Nephron (organoid): ENCODE measurements around the gene DPP6.

Experiments
- H3K27ac Mint-ChIP-seq, 3 experiments: 2 replicates each; pipeline ENCODE4 v1.8.0; 2020; ENCODE audit warnings: mixed read lengths in 3 of 3, mild to moderate bottlenecking in 2 of 3, moderate library complexity in 1 of 3
- H3K27me3 Mint-ChIP-seq: 2 replicates; pipeline ENCODE4 v1.8.0; 2021; ENCODE audit warnings: low read depth, mild to moderate bottlenecking, moderate library complexity, mixed read lengths
- H3K36me3 Mint-ChIP-seq: 2 replicates; pipeline ENCODE4 v1.8.0; 2020; ENCODE audit warnings: low read depth, mixed read lengths
- H3K4me1 Mint-ChIP-seq: 2 replicates; pipeline ENCODE4 v1.8.0; 2020; ENCODE audit warnings: mixed read lengths
- H3K4me3 Mint-ChIP-seq, 3 experiments: 2 replicates each; pipeline ENCODE4 v1.8.0; 2020; ENCODE audit warnings: mild to moderate bottlenecking in 3 of 3, mixed read lengths in 3 of 3, moderate library complexity in 2 of 3
- H3K9me3 Mint-ChIP-seq: 2 replicates; pipeline ENCODE4 v1.8.0; 2020; ENCODE audit warnings: mixed read lengths
- CTCF ChIP-seq, 3 experiments: fragments of 200-600 bp; sonication (generic); IDR thresholded peaks; one replicate each; pipeline ENCODE4 v1.5.0; 2021; ENCODE audit warnings: antibody characterized with exemption in 3 of 3; ENCODE audit not compliant: unreplicated experiment in 3 of 3

DPP6 gene

DNA sequence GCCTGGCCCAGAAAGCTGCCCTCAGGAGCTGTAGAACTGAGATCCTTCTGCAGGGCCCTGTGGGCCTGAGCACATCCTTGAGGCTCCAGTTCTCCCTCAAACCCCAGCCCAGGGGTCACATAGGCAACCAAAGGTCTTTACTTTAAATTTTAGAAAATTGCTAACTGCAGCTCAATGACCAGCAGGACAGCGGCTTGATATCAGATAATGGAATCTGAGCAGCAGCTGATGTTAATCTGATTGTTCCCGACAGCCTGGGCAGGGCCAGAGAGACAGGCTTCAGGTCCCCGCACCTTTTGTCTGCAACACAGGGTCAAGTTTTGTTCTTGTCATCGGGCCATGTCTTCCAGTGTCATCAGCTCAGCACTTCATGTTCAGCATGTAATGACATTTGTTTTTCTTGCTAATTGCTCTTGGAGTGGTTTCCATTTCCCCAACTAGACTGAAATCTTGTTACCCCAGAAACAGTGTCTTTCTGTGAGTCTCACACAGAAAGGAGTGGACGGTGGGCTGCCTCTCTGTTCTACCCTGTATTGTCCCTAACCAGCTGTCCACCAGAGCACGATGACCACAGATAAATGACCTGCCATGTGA lies 859.8 kb downstream of the DPP6 start:
- Mint-ChIP-seq H3K4me1 (peaks cover 8% of the 10 kb centered on the region), H3K4me3 (no peak overlapping the region), H3K9me3 (peaks cover 10% of the 10 kb centered on the region), H3K27me3 (peaks cover 29% of the 10 kb centered on the region), H3K27ac (no peak overlapping the region), H3K36me3 (no peaks in the 10 kb centered on the region)
- no peak for TF ChIP-seq CTCF (IDR thresholded peaks at IDR 0.05; ENCODE audit: unreplicated experiment in 3 of 3)

DNA sequence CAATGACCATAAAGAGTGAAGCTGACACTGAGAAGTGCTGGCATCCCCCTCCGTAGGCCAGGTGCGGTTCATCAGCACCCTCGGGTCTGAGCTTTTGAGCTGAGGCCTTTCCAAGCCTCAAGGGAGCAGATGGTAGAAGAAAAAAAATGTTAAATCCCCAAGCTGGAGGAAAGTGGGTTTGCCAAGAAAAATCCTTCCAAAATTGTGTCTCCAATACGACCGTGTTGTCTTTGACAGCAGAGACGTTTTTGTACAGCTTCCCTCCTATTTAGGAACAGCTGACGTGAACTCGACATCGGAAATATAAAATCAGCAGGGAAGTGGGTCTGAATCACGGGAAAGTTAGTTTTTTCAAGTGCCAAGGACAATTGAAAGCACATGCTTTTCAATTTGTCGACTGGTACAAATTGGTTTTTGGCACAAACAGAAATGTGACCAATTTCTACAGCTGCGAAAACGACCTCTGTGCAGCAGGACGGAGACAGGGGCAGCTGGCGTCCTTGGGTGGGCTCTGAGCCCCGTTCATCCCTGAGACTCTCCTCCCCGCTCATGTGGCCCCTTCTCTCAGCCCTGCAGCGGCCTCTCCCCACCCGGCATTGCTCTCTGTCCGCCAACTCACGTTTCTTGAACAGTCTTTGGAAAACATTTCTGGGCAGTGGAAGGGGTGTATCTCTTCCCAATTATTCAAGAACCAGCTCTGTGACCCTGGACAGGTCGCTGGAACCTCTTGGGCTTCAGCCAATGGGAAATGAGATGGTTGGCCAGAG lies 860.9 kb downstream of the DPP6 start:
- peaks cover 9% of the 10 kb centered on the region for H3K9me3 Mint-ChIP-seq
- H3K4me1 Mint-ChIP-seq, result peaks cover 9% of the 10 kb centered on the region
- no peak overlapping the region for H3K4me3 Mint-ChIP-seq
- H3K27ac Mint-ChIP-seq, result no peak overlapping the region
- H3K27me3 Mint-ChIP-seq, result peaks cover 28% of the 10 kb centered on the region
- no peaks in the 10 kb centered on the region for H3K36me3 Mint-ChIP-seq
- no peak for TF ChIP-seq CTCF (IDR thresholded peaks at IDR 0.05; ENCODE audit: unreplicated experiment in 3 of 3)

DNA sequence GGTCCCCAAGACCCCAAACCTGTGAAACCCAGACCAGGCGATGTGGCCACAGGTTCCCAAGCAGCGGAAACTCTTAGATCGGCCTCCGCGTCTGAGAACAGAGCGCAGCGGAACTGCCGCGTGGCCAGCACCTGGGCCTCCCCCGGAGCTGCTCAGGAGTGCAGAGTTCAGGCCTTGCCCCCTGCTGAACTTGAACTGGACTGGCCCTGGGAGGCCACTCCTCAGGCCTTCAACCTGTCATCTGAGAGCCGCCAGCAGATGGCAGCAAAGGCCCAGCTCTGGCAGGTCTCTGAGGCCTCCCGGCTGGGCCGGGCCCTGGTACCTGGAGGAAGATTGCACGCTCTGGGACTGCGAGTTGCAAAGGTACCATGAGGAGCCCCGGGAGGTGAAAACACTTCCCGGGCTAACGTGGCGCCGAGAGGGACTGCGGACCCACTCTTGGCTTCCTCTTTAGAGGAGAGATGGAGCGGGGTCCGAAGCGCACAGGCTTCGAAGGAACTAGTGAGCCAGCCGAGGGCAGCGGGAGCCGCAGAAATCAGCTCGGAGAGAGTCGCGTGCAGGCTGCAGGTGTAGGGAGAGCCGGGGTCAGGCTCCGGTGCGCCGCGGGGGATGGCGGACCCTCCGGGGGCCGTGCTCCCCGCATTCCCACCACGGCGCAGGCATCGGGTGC lies 861.6 kb downstream of the DPP6 start:
- Mint-ChIP-seq H3K9me3 (peaks cover 7% of the 10 kb centered on the region), H3K27ac (peak overlapping the region in 1 of 3 experiments; percentile 69), H3K4me1 (peaks cover 13% of the 10 kb centered on the region), H3K4me3 (peak overlapping the region; percentile 41 to 63 (median 53)), H3K36me3 (no peaks in the 10 kb centered on the region), H3K27me3 (peaks cover 24% of the 10 kb centered on the region)
- TF ChIP-seq CTCF (IDR thresholded peaks at IDR 0.05; ENCODE audit: unreplicated experiment in 3 of 3), result peak; percentile 90 to 94 (median 94)

DNA sequence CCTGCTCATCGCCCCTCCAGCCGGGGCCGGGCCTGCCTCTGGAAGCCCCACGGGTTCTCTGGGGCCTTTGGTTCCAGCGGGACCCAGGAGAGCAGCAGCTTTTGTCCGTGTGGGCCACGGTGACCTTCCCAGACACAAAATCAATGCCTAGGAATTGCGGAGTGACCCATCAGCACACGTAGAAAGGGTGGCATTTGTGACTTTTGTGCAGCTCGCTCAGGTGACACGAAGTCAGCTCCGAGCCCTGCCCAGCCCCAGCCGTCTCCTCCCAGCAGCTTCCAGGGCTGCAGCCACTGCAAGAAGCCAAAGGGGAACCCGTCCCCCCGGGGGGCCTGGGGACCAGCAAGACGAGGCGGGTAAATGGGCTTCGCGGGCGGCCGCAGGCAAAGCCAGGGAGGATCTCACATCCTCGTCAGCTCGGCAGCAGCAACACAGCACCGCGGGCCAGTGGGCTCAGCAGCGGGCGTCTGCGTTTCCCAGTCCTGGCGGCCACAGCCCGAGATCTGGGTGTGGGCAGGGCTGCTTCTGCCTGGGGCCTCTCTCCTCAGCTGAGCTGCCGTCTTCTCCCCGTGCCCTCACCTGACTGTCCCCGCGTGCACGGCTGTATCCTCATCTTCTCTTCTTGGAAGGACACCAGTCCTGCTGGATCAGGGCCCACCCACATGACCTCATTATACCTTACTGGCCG lies 862.3 kb downstream of the DPP6 start:
- H3K4me3 Mint-ChIP-seq, result no peak overlapping the region
- no peaks in the 10 kb centered on the region for H3K36me3 Mint-ChIP-seq
- H3K4me1 Mint-ChIP-seq, result peaks cover 13% of the 10 kb centered on the region
- no peak for TF ChIP-seq CTCF (IDR thresholded peaks at IDR 0.05; ENCODE audit: unreplicated experiment in 3 of 3)
- H3K9me3 Mint-ChIP-seq, result peaks cover 7% of the 10 kb centered on the region
- no peak overlapping the region for H3K27ac Mint-ChIP-seq
- peaks cover 22% of the 10 kb centered on the region for H3K27me3 Mint-ChIP-seq

DNA sequence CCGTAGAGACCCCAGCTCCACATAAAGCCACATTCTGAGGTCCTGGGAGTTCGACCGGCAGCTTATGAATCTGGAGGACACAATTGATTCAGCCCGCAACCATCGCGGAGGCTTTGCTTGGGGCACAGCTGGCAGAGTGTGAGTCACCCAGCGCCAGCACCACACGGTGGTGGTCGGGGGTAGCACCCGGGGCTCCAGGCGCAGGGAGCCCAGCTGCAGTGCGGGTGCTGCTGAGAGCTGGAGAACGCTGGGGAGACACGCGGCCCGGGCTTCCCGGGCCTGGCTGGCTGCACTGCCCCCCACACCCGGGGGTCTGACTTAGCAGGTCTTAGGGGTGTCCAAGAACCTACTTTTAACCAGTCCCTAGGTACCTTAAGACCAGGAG lies 862.8 kb downstream of the DPP6 start:
- no peaks in the 10 kb centered on the region for H3K36me3 Mint-ChIP-seq
- peaks cover 7% of the 10 kb centered on the region for H3K9me3 Mint-ChIP-seq
- no peak for TF ChIP-seq CTCF (IDR thresholded peaks at IDR 0.05; ENCODE audit: unreplicated experiment in 3 of 3)
- peaks cover 22% of the 10 kb centered on the region for H3K27me3 Mint-ChIP-seq
- H3K4me1 Mint-ChIP-seq, result peaks cover 13% of the 10 kb centered on the region
- no peak overlapping the region for H3K27ac Mint-ChIP-seq
- no peak overlapping the region for H3K4me3 Mint-ChIP-seq
